ENCODE data around the gene KCNB1. TPM values are rescaled to one million over a fixed set of nuclear protein-coding genes. Genes with fewer than 3 reads are reported as not detected.

The KCNB1 gene
- total RNA-seq, 1 experiment from 2014 or later: 0.04 TPM

DNA sequence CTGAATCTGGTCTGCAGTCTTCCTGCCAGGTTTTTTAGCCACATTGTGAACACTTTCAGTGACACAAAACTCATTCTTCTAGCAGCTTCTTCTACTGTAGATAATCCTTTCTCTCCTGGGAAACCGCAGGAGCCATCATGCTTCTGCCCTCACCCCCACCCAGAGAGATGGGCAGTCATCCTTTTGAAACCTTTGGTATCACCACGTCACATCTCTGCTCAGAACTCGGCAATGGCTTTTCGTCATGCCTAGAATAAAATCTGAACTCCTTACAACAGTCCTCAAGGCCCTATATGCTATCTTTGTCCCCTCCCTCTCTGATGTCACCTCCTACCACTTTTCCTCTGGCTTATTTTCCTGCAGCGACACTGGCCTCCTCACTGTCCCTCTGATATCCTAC, 158.2 kb downstream of the KCNB1 start:
- H3F3A ChIP-seq (ENCODE audit: insufficient read depth, low read depth): peaks cover 4% of the 10 kb centered on the region; the same call in 1 of the 2 replicates
- TF ChIP-seq EZH2 (IDR thresholded peaks at IDR 0.05; ENCODE audit: low read depth): no peak
- H3K27me3 ChIP-seq (ENCODE audit: insufficient read depth, low read depth): peaks cover 33% of the 10 kb centered on the region
- no peaks in the 10 kb centered on the region for H3K9me3 ChIP-seq (ENCODE audit: insufficient read depth, low read depth)
- H3K36me3 ChIP-seq (ENCODE audit: low read depth): no peaks in the 10 kb centered on the region
- DNase-seq: no peak
- no peak overlapping the region for H3K27ac ChIP-seq
- POLR2A ChIA-PET (ENCODE audit: unreplicated experiment): no interaction called here
- intact Hi-C loops (cut with micrococcal nuclease; ENCODE audit: unreplicated experiment): no loop called here
- no peak overlapping the region for H2AFZ ChIP-seq
- no peak overlapping the region for H3K4me2 ChIP-seq
- CTCF ChIA-PET: interaction anchor here (1.2 kb wide), 1 partner anchor 78 kb away, joined by 6 read pairs; no protein-coding TSS in a partner anchor
- H3K4me1 ChIP-seq (replicated peaks; ENCODE audit: insufficient read depth): no peaks in the 10 kb centered on the region
- no peaks in the 10 kb centered on the region for H4K20me1 ChIP-seq (ENCODE audit: insufficient read depth)
- BruUV-seq (replicated peaks): no TSS peak
- H3K4me3 ChIP-seq: no peak overlapping the region
- no peaks in the 10 kb centered on the region for H3K9me2 ChIP-seq (ENCODE audit: insufficient read depth)
- no peaks in the 10 kb centered on the region for H3K79me2 ChIP-seq (ENCODE audit: low read depth)

DNA sequence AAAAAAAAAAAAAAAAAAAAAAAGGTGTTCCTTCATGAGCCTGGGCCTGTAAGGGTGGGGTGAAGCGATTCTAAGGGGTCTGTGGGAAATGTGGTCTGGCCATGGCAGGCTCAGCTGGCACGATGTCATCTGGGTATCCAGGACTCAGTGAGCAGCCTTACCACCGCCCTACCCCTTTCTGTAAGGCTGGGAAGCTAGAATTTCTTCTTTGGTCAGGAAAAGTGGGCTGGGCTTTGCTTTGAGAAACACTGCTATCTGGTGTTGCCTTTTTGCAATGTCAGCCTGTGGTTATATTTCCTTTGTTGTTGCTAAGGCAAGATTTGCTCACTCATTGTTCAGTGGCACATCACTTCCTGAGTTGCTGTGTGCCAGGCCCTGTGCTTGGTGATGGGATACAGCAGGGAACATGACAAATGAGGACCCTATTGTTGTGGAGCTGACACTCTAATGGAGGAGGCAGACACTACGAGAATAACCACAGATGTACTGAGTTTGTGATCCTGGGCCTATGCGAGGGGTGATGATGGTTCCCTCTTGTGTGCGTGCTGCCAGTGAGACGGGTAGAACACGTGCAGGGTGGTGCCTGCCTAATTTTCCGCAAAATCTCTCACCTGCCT, 158.7 kb downstream of the KCNB1 start:
- Histone ChIP-seq H3K9me2 (ENCODE audit: insufficient read depth) (no peaks in the 10 kb centered on the region), H3K27me3 (ENCODE audit: insufficient read depth, low read depth) (peaks cover 27% of the 10 kb centered on the region), H4K20me1 (ENCODE audit: insufficient read depth) (no peaks in the 10 kb centered on the region), H3K4me2 (no peak overlapping the region), H2AFZ (no peak overlapping the region), H3K27ac (no peak overlapping the region), H3K9me3 (ENCODE audit: insufficient read depth, low read depth) (no peaks in the 10 kb centered on the region), H3K4me3 (no peak overlapping the region), H3K36me3 (ENCODE audit: low read depth) (no peaks in the 10 kb centered on the region), H3F3A (ENCODE audit: insufficient read depth, low read depth) (peaks cover 4% of the 10 kb centered on the region; the same call in 1 of the 2 replicates), H3K79me2 (ENCODE audit: low read depth) (no peaks in the 10 kb centered on the region), H3K4me1 (replicated peaks; ENCODE audit: insufficient read depth) (no peaks in the 10 kb centered on the region)
- intact Hi-C loops (cut with micrococcal nuclease; ENCODE audit: unreplicated experiment): loop anchor here (1.0 kb wide), 3 partner anchors 45 to 190 kb away; partner anchors contain the start of gene ZNFX1
- TF ChIP-seq, protein P1, sequence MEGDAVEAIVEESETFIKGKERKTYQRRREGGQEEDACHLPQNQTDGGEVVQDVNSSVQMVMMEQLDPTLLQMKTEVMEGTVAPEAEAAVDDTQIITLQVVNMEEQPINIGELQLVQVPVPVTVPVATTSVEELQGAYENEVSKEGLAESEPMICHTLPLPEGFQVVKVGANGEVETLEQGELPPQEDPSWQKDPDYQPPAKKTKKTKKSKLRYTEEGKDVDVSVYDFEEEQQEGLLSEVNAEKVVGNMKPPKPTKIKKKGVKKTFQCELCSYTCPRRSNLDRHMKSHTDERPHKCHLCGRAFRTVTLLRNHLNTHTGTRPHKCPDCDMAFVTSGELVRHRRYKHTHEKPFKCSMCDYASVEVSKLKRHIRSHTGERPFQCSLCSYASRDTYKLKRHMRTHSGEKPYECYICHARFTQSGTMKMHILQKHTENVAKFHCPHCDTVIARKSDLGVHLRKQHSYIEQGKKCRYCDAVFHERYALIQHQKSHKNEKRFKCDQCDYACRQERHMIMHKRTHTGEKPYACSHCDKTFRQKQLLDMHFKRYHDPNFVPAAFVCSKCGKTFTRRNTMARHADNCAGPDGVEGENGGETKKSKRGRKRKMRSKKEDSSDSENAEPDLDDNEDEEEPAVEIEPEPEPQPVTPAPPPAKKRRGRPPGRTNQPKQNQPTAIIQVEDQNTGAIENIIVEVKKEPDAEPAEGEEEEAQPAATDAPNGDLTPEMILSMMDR (conservative IDR thresholded peaks at IDR 0.05): peak; percentile 48; the same call in 1 of the 2 replicates
- no peak for TF ChIP-seq EZH2 (IDR thresholded peaks at IDR 0.05; ENCODE audit: low read depth)
- POLR2A ChIA-PET (ENCODE audit: unreplicated experiment): interaction anchor here (1.0 kb wide), 1 partner anchor 17 kb away, joined by 8 read pairs; no protein-coding TSS in a partner anchor
- peak; percentile 58 to 66 for DNase-seq
- no TSS peak for BruUV-seq (replicated peaks)
- CTCF ChIA-PET: interaction anchor here (0.6 to 1.2 kb wide), 3 partner anchors 51 to 80 kb away, joined by 3 to 12 read pairs (median 6); no protein-coding TSS in a partner anchor

DNA sequence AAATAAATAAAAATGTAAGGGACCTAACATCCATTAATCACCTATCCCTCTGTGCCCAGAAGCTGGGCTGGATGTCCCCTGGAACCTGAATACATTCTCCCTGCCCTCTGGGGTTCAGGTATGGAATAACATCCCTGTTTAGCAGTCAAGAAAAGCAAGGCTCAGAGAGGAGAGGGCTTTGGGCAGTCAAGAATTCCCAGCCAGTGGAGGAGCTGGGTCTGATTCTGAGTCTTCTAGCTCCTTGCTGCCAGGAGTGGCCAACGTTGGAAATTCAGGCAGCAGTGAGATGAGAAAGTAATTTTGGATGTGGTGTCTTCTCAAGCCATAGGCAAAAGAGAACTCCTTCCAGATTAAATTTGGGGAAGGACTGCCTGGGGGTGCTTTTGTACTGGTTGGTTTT, 162.0 kb downstream of the KCNB1 start:
- H3K27ac ChIP-seq: no peak overlapping the region
- no peaks in the 10 kb centered on the region for H3K9me2 ChIP-seq (ENCODE audit: insufficient read depth)
- peak; percentile 48 to 64 for DNase-seq
- peaks cover 5% of the 10 kb centered on the region for H3K27me3 ChIP-seq (ENCODE audit: insufficient read depth, low read depth)
- peaks cover 4% of the 10 kb centered on the region; the same call in 1 of the 2 replicates for H3F3A ChIP-seq (ENCODE audit: insufficient read depth, low read depth)
- intact Hi-C loops (cut with micrococcal nuclease; ENCODE audit: unreplicated experiment): no loop called here
- no peak overlapping the region for H3K4me3 ChIP-seq
- TF ChIP-seq, protein P1 (conservative IDR thresholded peaks at IDR 0.05): peak; percentile 71
- no peak for TF ChIP-seq EZH2 (IDR thresholded peaks at IDR 0.05; ENCODE audit: low read depth)
- CTCF ChIA-PET: interaction anchor here (0.6 to 3.0 kb wide), 6 partner anchors 44 to 1130 kb away, joined by 3 to 12 read pairs (median 4); no protein-coding TSS in a partner anchor
- no peak overlapping the region for H2AFZ ChIP-seq
- no peaks in the 10 kb centered on the region for H3K9me3 ChIP-seq (ENCODE audit: insufficient read depth, low read depth)
- H3K79me2 ChIP-seq (ENCODE audit: low read depth): no peaks in the 10 kb centered on the region
- H3K4me1 ChIP-seq (replicated peaks; ENCODE audit: insufficient read depth): no peaks in the 10 kb centered on the region
- BruUV-seq (replicated peaks): no TSS peak
- H3K36me3 ChIP-seq (ENCODE audit: low read depth): no peaks in the 10 kb centered on the region
- no peaks in the 10 kb centered on the region for H4K20me1 ChIP-seq (ENCODE audit: insufficient read depth)
- POLR2A ChIA-PET (ENCODE audit: unreplicated experiment): interaction anchor here (0.6 kb wide), 2 partner anchors 16 to 33 kb away, joined by 4 to 6 read pairs; no protein-coding TSS in a partner anchor
- H3K4me2 ChIP-seq: no peak overlapping the region

Data from PC-9 (cell line).